Measurements from ENCODE around the gene MAPKAP1. TPM values are rescaled to one million over a fixed set of nuclear protein-coding genes. Genes with fewer than 3 reads are reported as not detected.

Gene MAPKAP1
- total and polyA plus RNA-seq, 9 of the 15 experiments (the other 6 are each of a cell fraction or from before 2014, with no cell fraction given), result 2.6 to 82.1 (median 61.1) TPM

- no peak for TF ChIP-seq ARID3A (IDR thresholded peaks at IDR 0.05; ENCODE audit: borderline replicate concordance, low read depth, low read length)
- TF ChIP-seq PRDM10 (IDR thresholded peaks at IDR 0.05; ENCODE audit: partially characterized antibody), result no peak
- no peak for TF ChIP-seq HOMEZ (CRISPR knock-in tag; IDR thresholded peaks at IDR 0.05)
- TF ChIP-seq ZBTB9 (CRISPR knock-in tag; IDR thresholded peaks at IDR 0.05), result no peak
- no peak for TF ChIP-seq SP2 (IDR thresholded peaks at IDR 0.05; ENCODE audit: extremely low read depth, low read depth, low read length, poor library complexity, severe bottlenecking)
- TF ChIP-seq ZNF707 (CRISPR knock-in tag; conservative IDR thresholded peaks at IDR 0.05), result no peak
- no peak for TF ChIP-seq FOXK1 (CRISPR knock-in tag; IDR thresholded peaks at IDR 0.05; ENCODE audit: borderline replicate concordance)
- no peak for TF ChIP-seq ELF4 (CRISPR knock-in tag; IDR thresholded peaks at IDR 0.05)
- no peak for TF ChIP-seq ZNF165 (CRISPR knock-in tag; IDR thresholded peaks at IDR 0.05; ENCODE audit: borderline replicate concordance)
- TF ChIP-seq BCOR (IDR thresholded peaks at IDR 0.05), result no peak
Observed at GRCh38 chr9:125755340-125755739, 48.3 kb upstream of the MAPKAP1 start (continued).

Data from K562 (cell line).